GM12878 (cell line): ENCODE results near the gene TYK2. TPM values are rescaled to one million over a fixed set of nuclear protein-coding genes. Genes with fewer than 3 reads are reported as not detected.

Experiments
- ATAC-seq: fragments of 200-7000 bp; cut with Tn5 transposase; 3 replicates; pipeline ENCODE4 v1.9.1; 2020; ENCODE audit warnings: mild to moderate bottlenecking, moderate library complexity
- BruUV-seq: library from RNA; stranded (reverse); fragments of 400-500 nt; replicated peaks from 2 replicates; lab custom pipeline; 2021; lab: Mats Ljungman, UMichigan
- CTCF ChIA-PET: fragments of 300-600 bp; sonication (Branson Sonifier 250); formaldehyde crosslinking; extraction: SDS; loops from one replicate; lab custom pipeline; 2021; ENCODE audit warnings: inconsistent platforms; lab: Yijun Ruan, JAX
- POLR2A ChIA-PET: fragments of 350-600 bp; formaldehyde crosslinking; extraction: SDS; loops from one replicate; lab custom pipeline; 2021; ENCODE audit warnings: inconsistent platforms; lab: Charles Lee
- RAD21 ChIA-PET: fragments of 300-600 bp; sonication (Branson Sonifier 250); formaldehyde crosslinking; loops from one replicate; lab custom pipeline; 2023; ENCODE audit warnings: antibody characterized with exemption; ENCODE audit not compliant: unreplicated experiment; lab: Charles Lee
- SMC1A ChIA-PET: fragments of 300-600 bp; sonication (Branson Sonifier 250); formaldehyde crosslinking; loops from one replicate; lab custom pipeline; 2023; ENCODE audit not compliant: unreplicated experiment, uncharacterized antibody; lab: Charles Lee
- DNase-seq: peaks from one replicate; pipeline ENCODE4 v3.0.0-alpha.2; 2011; ENCODE audit warnings: low read depth, low spot score
- FAIRE-seq: peaks from 3 replicates; lab custom pipeline; 2011; peaks lifted over from hg19 to GRCh38; lab: Jason Lieb, UNC
- H2AFZ ChIP-seq: 2 replicates; pipeline ENCODE4 v1.6.0; 2011; ENCODE audit warnings: low read depth, low read length, control low read depth; ENCODE audit not compliant: control insufficient read depth
- H3K27ac ChIP-seq: 2 replicates; pipeline ENCODE4 v1.5.1; 2011; ENCODE audit warnings: control low read depth; ENCODE audit not compliant: control insufficient read depth, insufficient read depth
- H3K27me3 ChIP-seq, 2 experiments: replicated peaks in 1 of 2; 2 replicates each; pipeline versions ENCODE4 v1.6.0 to v1.6.1; 2011; ENCODE audit warnings: low read length in 1 of 2; ENCODE audit not compliant: control insufficient read depth in 2 of 2, insufficient read depth in 2 of 2
- H3K36me3 ChIP-seq, 2 experiments: 2 replicates each; pipeline ENCODE4 v1.5.1; 2011; ENCODE audit warnings: low read length in 1 of 2; ENCODE audit not compliant: control insufficient read depth in 2 of 2, insufficient read depth in 2 of 2
- H3K4me1 ChIP-seq: 2 replicates; pipeline ENCODE4 v1.6.1; 2011; ENCODE audit warnings: mild to moderate bottlenecking, low read length, moderate library complexity, mixed read lengths; ENCODE audit not compliant: control insufficient read depth, insufficient read depth
- H3K4me2 ChIP-seq: 2 replicates; pipeline ENCODE4 v1.6.0; 2011; ENCODE audit warnings: control low read depth; ENCODE audit not compliant: control insufficient read depth, insufficient read depth
- H3K4me3 ChIP-seq: fragments of 200-600 bp; sonication (generic); 2 replicates; pipeline ENCODE4 v1.5.1; 2016
- H3K79me2 ChIP-seq: 2 replicates; pipeline ENCODE4 v1.6.0; 2011; ENCODE audit warnings: low read length; ENCODE audit not compliant: control insufficient read depth, insufficient read depth
- H3K9ac ChIP-seq: 2 replicates; pipeline ENCODE4 v1.8.0; 2011; ENCODE audit warnings: low read length, control low read depth, mixed read lengths; ENCODE audit not compliant: control insufficient read depth, insufficient read depth
- H3K9me3 ChIP-seq: replicated peaks from 3 replicates; pipeline ENCODE4 v1.5.1; 2011; ENCODE audit warnings: mild to moderate bottlenecking, low read length; ENCODE audit not compliant: control insufficient read depth, insufficient read depth
- H4K20me1 ChIP-seq: 2 replicates; pipeline ENCODE4 v1.6.0; 2011; ENCODE audit not compliant: control insufficient read depth, insufficient read depth
- ATF2 ChIP-seq: IDR thresholded peaks from 2 replicates; pipeline ENCODE4 v1.6.1; 2012; ENCODE audit warnings: low read length, inconsistent platforms
- BMI1 ChIP-seq: fragments of 450-650 bp; IDR thresholded peaks from 2 replicates; pipeline ENCODE4 v1.6.1; 2016; ENCODE audit warnings: mild to moderate bottlenecking, moderate library complexity, borderline replicate concordance
- CBFB ChIP-seq: IDR thresholded peaks from 2 replicates; pipeline ENCODE4 v1.6.1; 2016; ENCODE audit warnings: antibody characterized with exemption, low read depth
- CEBPB ChIP-seq, 2 experiments: fragments of 150-350 bp in 1 of 2; IDR thresholded peaks; 2 replicates each; pipeline ENCODE4 v1.6.1; 2012 to 2014; ENCODE audit warnings: low read depth in 2 of 2, low read length in 2 of 2, borderline replicate concordance in 1 of 2, inconsistent platforms in 1 of 2
- CUX1 ChIP-seq: IDR thresholded peaks from 2 replicates; pipeline ENCODE4 v1.6.1; 2012; ENCODE audit warnings: improper control_type of control experiment, low read depth, low read length; ENCODE audit not compliant: insufficient replicate concordance
- EED ChIP-seq: sonication (generic); IDR thresholded peaks from 2 replicates; pipeline ENCODE4 v1.6.1; 2016; ENCODE audit warnings: antibody characterized with exemption, low read depth
- FOS ChIP-seq: IDR thresholded peaks from 3 replicates; pipeline ENCODE4 v1.6.1; 2011; ENCODE audit warnings: borderline replicate concordance; ENCODE audit not compliant: insufficient read length; ENCODE audit errors: extremely low read depth
- JUNB ChIP-seq: IDR thresholded peaks from 2 replicates; pipeline ENCODE4 v1.6.1; 2016; ENCODE audit warnings: antibody characterized with exemption, mild to moderate bottlenecking
- KLF5 ChIP-seq: fragments of 450-650 bp; IDR thresholded peaks from 2 replicates; pipeline ENCODE4 v1.6.1; 2014; ENCODE audit warnings: mild to moderate bottlenecking; ENCODE audit not compliant: partially characterized antibody
- MTA2 ChIP-seq: fragments of 450-650 bp; IDR thresholded peaks from 2 replicates; pipeline ENCODE4 v1.6.1; 2016; ENCODE audit warnings: low read depth, mild to moderate bottlenecking, moderate library complexity
- MTA3 ChIP-seq: IDR thresholded peaks from 2 replicates; pipeline ENCODE4 v1.6.1; 2012; ENCODE audit warnings: low read length, inconsistent platforms, borderline replicate concordance
- NR2F1 ChIP-seq: fragments of 450-650 bp; conservative IDR thresholded peaks from 2 replicates; pipeline ENCODE4 v1.6.1; 2017; ENCODE audit warnings: mild to moderate bottlenecking
- NRF1 ChIP-seq: conservative IDR thresholded peaks from 2 replicates; pipeline ENCODE4 v1.6.1; 2011; ENCODE audit warnings: mild to moderate bottlenecking, low read depth, low read length, improper control_type of control experiment
- PAX8 ChIP-seq: fragments of 450-650 bp; IDR thresholded peaks from 2 replicates; pipeline ENCODE4 v1.6.1; 2017; ENCODE audit warnings: mild to moderate bottlenecking, moderate library complexity
- SMAD1 ChIP-seq: fragments of 450-650 bp; IDR thresholded peaks from 2 replicates; pipeline ENCODE4 v1.6.1; 2018; ENCODE audit warnings: mild to moderate bottlenecking, low read depth; ENCODE audit not compliant: partially characterized antibody
- SMAD5 ChIP-seq: IDR thresholded peaks from 2 replicates; pipeline ENCODE4 v1.6.1; 2016; ENCODE audit warnings: antibody characterized with exemption, low read depth
- SMARCA5 ChIP-seq: fragments of 450-650 bp; IDR thresholded peaks from 2 replicates; pipeline ENCODE4 v1.6.1; 2017; ENCODE audit warnings: mild to moderate bottlenecking
- TCF3 ChIP-seq: IDR thresholded peaks from 2 replicates; pipeline ENCODE4 v1.6.1; 2012; ENCODE audit warnings: low read depth, mild to moderate bottlenecking, low read length, borderline replicate concordance; ENCODE audit not compliant: insufficient read depth
- ZNF217 ChIP-seq: fragments of 450-650 bp; IDR thresholded peaks from 2 replicates; pipeline ENCODE4 v1.6.1; 2017; ENCODE audit warnings: antibody characterized with exemption, mild to moderate bottlenecking
- ZNF622 ChIP-seq: fragments of 450-650 bp; IDR thresholded peaks from 2 replicates; pipeline ENCODE4 v1.6.1; 2017; ENCODE audit warnings: mild to moderate bottlenecking, inconsistent platforms
- WGBS: methylation state at CpG from one replicate; pipeline ENCODE4 v1.1.6; 2016; ENCODE audit warnings: low lambda C conversion rate; ENCODE audit not compliant: insufficient replicate concordance, insufficient coverage; ENCODE audit errors: missing lambda C conversion rate; 5-methylcytosine and 5-hydroxymethylcytosine counted together
- in situ Hi-C: fragments of 300-500 bp; cut with MboI; formaldehyde crosslinking; loops from 9 replicates; pipeline ENCODE4 v1.14.3; 2018; ENCODE audit warnings: mixed read lengths
- intact Hi-C: fragments of 100-400 bp; cut with micrococcal nuclease; formaldehyde crosslinking; loops from one replicate; pipeline ENCODE4 v1.14.2; 2022; ENCODE audit not compliant: unreplicated experiment
- polyA plus RNA-seq, 11 experiments: library from polyadenylated mRNA; depleted of rRNA in 4 of 11; unstranded in 6 of 11; stranded (reverse) in 5 of 11; fragments of >200 nt; fragmentation: Nextera tagmentation in 4 of 11; fragmentation: Illumina TruSeq in 1 of 11; extraction: Ambion mirVana in 4 of 11; extraction: Trizol in 1 of 11; gene quantifications; 1 replicate in 1 of 11; 2 replicates in 10 of 11; pipeline versions ENCODE4 v1.2.1 to v1.2.3, GENCODE V29; 2011 to 2016; ENCODE audit warnings: inconsistent platforms in 2 of 11, missing spikeins in 2 of 11, low read depth in 1 of 11
- total RNA-seq, 4 experiments: library from RNA; depleted of rRNA in 3 of 4; stranded (reverse); fragments of >200 nt in 3 of 4; fragmentation: Illumina TruSeq in 1 of 4; extraction: Trizol in 1 of 4; gene quantifications; 2 replicates each; pipeline versions ENCODE4 v1.2.1 to v1.2.3, GENCODE V29; 2013 to 2021

Gene TYK2
- total and polyA plus RNA-seq, 10 of the 15 experiments (the other 5 are each of a cell fraction or from before 2014, with no cell fraction given): 36.4 to 364 (median 179) TPM

- no TSS peak for BruUV-seq
- intact Hi-C loops (loop anchor here (1.0 to 10.0 kb wide), 5 partner anchors 57 to 458 kb away; partner anchors contain the start of genes ANGPTL6, PPAN and RAVER1), in situ Hi-C loops (loop anchor here (5.0 kb wide), 2 partner anchors 122 to 462 kb away; no protein-coding TSS in a partner anchor)
- Histone ChIP-seq H3K36me3 (peaks cover 5 to 14% of the 10 kb centered on the region in 2 experiments; a peak in 3 of 4 replicates), H4K20me1 (no peaks in the 10 kb centered on the region), H3K9me3 (no peaks in the 10 kb centered on the region), H3K79me2 (no peaks in the 10 kb centered on the region), H3K4me2 (no peak overlapping the region), H3K4me1 (peaks cover 10% of the 10 kb centered on the region), H3K27ac (no peak overlapping the region), H3K27me3 (no peaks in the 10 kb centered on the region), H2AFZ (no peak overlapping the region), H3K4me3 (no peak overlapping the region), H3K9ac (no peak overlapping the region)
- SMC1A ChIA-PET: interaction anchor here (0.6 to 5.7 kb wide), 24 partner anchors 9 to 462 kb away, joined by 3 to 158 read pairs (median 4); partner anchors contain the start of genes ANGPTL6, ICAM1, ICAM4 and ICAM5
- RAD21 ChIA-PET: interaction anchor here (0.6 to 5.1 kb wide), 24 partner anchors 9 to 457 kb away, joined by 3 to 206 read pairs (median 4); partner anchors contain the start of genes CDC37, ICAM1, ICAM4 and ICAM5
- CTCF ChIA-PET: interaction anchor here (0.6 to 12.4 kb wide), 38 partner anchors 9 to 457 kb away, joined by 3 to 370 read pairs (median 4); partner anchors contain the start of genes CDC37, DNMT1, FDX2 and ICAM1
- peak; percentile 69 for DNase-seq
- peak; percentile 97 for FAIRE-seq
- POLR2A ChIA-PET: interaction anchor here (0.6 to 8.3 kb wide), 7 partner anchors 13 to 137 kb away, joined by 3 to 108 read pairs (median 4); partner anchors contain the start of genes ICAM1 and MRPL4
- WGBS: 3% methylated on average over 3 of the region's 3 CpGs
- peak; percentile 53 for ATAC-seq
- TF ChIP-seq FOS (no peak), MTA3 (no peak; the same call in 1 of the 2 replicates), EED (peak; percentile 66), MTA2 (0 out of 2 replicates have a peak, but pooled peaks have one; percentile 9), ZNF622 (no peak), ZNF217 (no peak), BMI1 (no peak), NR2F1 (no peak), NRF1 (no peak), SMAD1 (no peak), CUX1 (no peak), CBFB (no peak), PAX8 (no peak), SMARCA5 (peak; percentile 46; the same call in 1 of the 2 replicates), KLF5 (no peak), JUNB (no peak), TCF3 (no peak), CEBPB (IDR thresholded peaks at IDR 0.05; ENCODE audit: borderline replicate concordance in 1 of 2, low read depth in 2 of 2, low read length in 2 of 2) (no peak), SMAD5 (peak; percentile 23; the same call in 1 of the 2 replicates), ATF2 (no peak; the same call in 1 of the 2 replicates)
Measured at GRCh38 chr19:10388957-10389356, 8.6 kb upstream of the TYK2 start.
